Brain pericyte (primary cell): ENCODE data around the gene PRKRIP1.
"Not testable (repeated sequence)": the region's sequence is repeated elsewhere in the genome, so short reads cannot be mapped to it uniquely, and the experiment has no call there.

ENCODE experiments used
- DNase-seq: peaks from one replicate; pipeline ENCODE4 v3.0.0-alpha.2; 2012; ENCODE audit warnings: low read depth, low spot score

The PRKRIP1 gene

GRCh38 chr7:102404005-102404861 is 8.1 kb downstream of the PRKRIP1 start:
- no peak for DNase-seq

- not testable (repeated sequence) for DNase-seq
Observed at GRCh38 chr7:102404862-102405188, 8.7 kb downstream of the PRKRIP1 start.

GRCh38 chr7:102407910-102408309 is 11.7 kb downstream of the PRKRIP1 start:
- no peak for DNase-seq

GRCh38 chr7:102408530-102408929 is 12.4 kb downstream of the PRKRIP1 start:
- not testable (repeated sequence) for DNase-seq

GRCh38 chr7:102409340-102409739 is 13.2 kb downstream of the PRKRIP1 start:
- DNase-seq, result no peak

- DNase-seq, result no peak
Observed at GRCh38 chr7:102410123-102410522, 14.0 kb downstream of the PRKRIP1 start.

- DNase-seq, result no peak
Observed at GRCh38 chr7:102410918-102411317, 14.8 kb downstream of the PRKRIP1 start.

- no peak for DNase-seq
Observed at GRCh38 chr7:102412548-102412947, 16.4 kb downstream of the PRKRIP1 start.

- no peak for DNase-seq
Observed at GRCh38 chr7:102413091-102413490, 16.9 kb downstream of the PRKRIP1 start.

- DNase-seq, result no peak
Observed at GRCh38 chr7:102413611-102414010, 17.4 kb downstream of the PRKRIP1 start.

- DNase-seq, result no peak
Observed at GRCh38 chr7:102415685-102416225, 19.6 kb downstream of the PRKRIP1 start.

GRCh38 chr7:102416406-102416805 is 20.2 kb downstream of the PRKRIP1 start:
- DNase-seq, result no peak

GRCh38 chr7:102417105-102417504 is 20.9 kb downstream of the PRKRIP1 start:
- no peak for DNase-seq

- DNase-seq, result no peak
Observed at GRCh38 chr7:102418592-102418991, 22.4 kb downstream of the PRKRIP1 start.

GRCh38 chr7:102421706-102422240 is 25.6 kb downstream of the PRKRIP1 start:
- DNase-seq, result no peak

- DNase-seq, result no peak
Observed at GRCh38 chr7:102424129-102424551, 28.0 kb downstream of the PRKRIP1 start.

GRCh38 chr7:102424787-102425218 is 28.6 kb downstream of the PRKRIP1 start:
- no peak for DNase-seq

GRCh38 chr7:102425639-102426267 is 29.6 kb downstream of the PRKRIP1 start:
- DNase-seq, result no peak

GRCh38 chr7:102426268-102427018 is 30.3 kb downstream of the PRKRIP1 start:
- DNase-seq, result no peak

- no peak for DNase-seq
Observed at GRCh38 chr7:102427019-102427405, 30.8 kb downstream of the PRKRIP1 start.

GRCh38 chr7:102429141-102429899 is 33.2 kb downstream of the PRKRIP1 start:
- DNase-seq, result no peak
